HG02852 (cell line): ENCODE results near the gene MMP27.
A peak's percentile ranks its signal among the peaks of the same experiment; 100 is the strongest.
"Not testable (repeated sequence)": the region's sequence is repeated elsewhere in the genome, so short reads cannot be mapped to it uniquely, and the experiment has no call there.

Experiments used
- ATAC-seq: cut with Tn5 transposase; IDR thresholded peaks from one replicate; pipeline ENCODE4 v1.9.1; 2021; ENCODE audit warnings: mild to moderate bottlenecking, moderate library complexity; ENCODE audit not compliant: unreplicated experiment

MMP27 gene, protein sequence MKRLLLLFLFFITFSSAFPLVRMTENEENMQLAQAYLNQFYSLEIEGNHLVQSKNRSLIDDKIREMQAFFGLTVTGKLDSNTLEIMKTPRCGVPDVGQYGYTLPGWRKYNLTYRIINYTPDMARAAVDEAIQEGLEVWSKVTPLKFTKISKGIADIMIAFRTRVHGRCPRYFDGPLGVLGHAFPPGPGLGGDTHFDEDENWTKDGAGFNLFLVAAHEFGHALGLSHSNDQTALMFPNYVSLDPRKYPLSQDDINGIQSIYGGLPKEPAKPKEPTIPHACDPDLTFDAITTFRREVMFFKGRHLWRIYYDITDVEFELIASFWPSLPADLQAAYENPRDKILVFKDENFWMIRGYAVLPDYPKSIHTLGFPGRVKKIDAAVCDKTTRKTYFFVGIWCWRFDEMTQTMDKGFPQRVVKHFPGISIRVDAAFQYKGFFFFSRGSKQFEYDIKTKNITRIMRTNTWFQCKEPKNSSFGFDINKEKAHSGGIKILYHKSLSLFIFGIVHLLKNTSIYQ

DNA sequence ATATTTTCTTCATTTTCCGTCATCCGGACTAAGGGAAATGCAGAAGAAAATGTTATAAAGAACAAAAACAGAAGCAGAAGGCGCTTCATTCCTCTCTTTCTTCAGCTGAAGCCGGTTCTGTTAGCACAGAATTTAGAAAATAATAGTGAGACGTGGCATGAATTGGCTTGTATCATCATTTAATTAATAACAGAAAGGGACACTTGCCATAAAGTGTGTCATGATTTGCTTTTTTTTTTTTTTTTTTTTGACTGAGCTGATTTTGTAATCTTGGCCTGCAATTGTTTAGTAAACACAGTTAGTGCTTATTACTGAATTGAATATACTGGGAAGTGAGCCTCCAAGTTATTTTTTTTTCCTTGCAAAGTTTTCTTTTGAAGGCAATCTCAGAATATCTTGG is at the start of gene MMP27:
MMP27 (minus strand) TSS at position 144 of the 400 bp plus-strand sequence; CDS start at position 89, 55 bp downstream.
- ATAC-seq: no peak

DNA sequence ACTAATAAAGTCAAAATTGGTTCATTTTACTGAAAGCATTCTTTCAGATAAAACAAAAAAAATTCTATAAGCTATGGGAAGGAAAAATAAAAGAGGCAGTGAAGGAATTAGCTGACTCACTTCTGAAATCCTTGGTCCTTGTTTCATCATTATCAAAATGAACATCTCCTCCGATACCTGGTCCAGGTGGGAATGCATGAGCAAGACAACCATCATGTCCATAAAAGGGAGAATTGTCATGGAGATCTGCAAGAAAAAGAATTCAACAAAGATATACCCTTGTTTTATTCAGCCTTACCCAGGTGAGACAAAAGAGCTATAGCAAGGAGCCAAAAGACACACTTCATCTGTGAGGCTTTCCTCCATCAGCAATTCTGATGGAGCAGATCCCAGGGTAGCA is 47.7 kb upstream of the MMP27 start:
- ATAC-seq: no peak

DNA sequence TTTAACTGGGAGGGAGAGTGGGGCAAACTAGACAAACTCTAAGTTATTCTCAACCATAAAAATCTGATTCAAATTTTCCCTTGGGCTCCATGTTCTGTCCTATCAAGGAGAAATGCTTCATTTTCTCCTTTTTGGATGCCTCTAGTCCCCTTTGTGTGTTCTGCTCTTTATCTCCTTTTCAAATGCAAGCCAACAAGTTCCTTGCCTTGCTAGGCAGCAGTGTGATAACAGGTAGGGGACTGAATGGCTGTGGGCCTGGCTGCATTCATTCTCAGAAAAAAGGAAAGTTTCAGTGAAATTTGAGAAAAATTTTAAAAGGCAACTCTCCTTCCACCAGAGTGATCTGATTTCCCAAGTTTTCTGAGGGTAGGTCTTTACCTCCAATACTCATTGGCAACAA is 46.1 kb upstream of the MMP27 start:
- ATAC-seq: no peak

DNA sequence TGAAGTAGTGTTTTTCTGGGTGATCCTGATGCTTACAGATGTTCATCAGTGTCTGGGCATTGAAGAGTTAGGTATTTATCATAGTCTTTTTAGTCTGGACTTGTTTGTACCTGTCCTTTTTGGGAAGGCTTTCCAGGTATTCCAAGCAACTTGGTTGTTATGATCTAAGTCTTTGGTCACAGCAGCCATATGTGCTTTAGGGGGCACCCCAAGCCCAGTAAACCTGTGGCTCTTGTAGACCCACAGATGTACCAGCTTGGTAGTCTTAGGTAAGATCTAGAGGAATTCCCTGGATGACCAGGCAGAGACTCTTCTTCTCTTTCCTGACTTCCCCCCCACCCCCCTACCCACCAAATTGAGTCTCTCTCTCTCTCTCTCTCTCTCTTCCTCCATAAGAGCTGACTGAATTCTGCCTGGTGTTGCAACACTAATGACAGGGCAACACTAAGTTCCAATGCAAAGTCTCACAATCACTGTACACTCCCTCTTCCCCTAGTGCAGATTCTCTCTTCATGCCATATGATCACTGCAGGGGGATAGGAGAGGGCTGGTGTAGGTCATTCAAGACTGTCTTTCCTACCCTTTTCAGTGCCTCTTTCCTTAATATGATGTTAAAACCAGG is 43.6 kb upstream of the MMP27 start:
- no peak for ATAC-seq

DNA sequence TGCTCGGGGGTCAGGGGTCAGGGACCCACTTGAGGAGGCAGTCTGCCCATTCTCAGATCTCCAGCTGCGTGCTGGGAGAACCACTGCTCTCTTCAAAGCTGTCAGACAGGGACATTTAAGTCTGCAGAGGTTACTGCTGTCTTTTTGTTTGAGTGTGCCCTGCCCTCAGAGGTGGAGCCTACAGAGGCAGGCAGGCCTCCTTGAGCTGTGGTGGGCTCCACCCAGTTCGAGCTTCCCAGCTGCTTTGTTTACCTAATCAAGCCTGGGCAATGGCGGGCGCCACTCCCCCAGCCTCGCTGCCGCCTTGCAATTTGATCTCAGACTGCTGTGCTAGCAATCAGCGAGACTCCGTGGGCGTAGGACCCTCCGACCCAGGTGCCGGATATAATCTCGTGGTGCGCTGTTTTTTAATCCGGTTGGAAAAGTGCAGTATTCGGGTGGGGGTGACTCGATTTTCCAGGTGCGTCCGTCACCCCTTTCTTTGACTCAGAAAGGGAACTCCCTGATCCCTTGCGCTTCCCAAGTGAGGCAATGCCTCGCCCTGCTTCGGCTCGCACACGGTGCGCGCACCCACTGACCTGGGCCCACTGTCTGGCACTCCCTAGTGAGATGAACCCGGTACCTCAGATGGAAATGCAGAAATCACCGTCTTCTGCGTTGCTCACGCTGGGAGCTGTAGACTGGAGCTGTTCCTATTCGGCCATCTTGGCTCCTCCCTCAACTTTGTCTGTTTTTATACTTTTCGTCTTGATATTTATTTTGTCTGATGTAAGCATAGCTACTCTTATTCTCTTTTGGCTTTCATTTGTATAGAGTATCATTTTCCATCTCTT is 41.4 kb upstream of the MMP27 start:
- not testable (repeated sequence) for ATAC-seq

DNA sequence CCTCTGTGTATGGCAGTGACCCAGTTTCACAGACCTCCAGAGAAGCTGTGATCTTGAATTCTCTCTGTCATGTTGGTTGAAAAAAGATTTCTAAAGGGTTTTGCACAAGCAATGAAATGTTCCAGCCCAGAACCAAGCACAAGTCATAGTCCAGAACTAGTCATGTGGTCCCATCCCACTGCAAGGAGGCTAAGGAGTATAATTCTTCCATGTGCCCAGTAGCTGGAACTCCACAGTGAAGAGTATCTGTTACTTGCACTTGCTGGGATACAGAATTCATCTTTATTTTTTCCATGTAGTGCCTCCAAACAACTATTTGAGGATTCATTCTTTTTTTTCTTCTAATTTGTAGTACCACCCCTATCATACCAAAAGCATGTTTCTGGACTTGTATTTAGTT is 29.1 kb upstream of the MMP27 start:
- no peak for ATAC-seq

DNA sequence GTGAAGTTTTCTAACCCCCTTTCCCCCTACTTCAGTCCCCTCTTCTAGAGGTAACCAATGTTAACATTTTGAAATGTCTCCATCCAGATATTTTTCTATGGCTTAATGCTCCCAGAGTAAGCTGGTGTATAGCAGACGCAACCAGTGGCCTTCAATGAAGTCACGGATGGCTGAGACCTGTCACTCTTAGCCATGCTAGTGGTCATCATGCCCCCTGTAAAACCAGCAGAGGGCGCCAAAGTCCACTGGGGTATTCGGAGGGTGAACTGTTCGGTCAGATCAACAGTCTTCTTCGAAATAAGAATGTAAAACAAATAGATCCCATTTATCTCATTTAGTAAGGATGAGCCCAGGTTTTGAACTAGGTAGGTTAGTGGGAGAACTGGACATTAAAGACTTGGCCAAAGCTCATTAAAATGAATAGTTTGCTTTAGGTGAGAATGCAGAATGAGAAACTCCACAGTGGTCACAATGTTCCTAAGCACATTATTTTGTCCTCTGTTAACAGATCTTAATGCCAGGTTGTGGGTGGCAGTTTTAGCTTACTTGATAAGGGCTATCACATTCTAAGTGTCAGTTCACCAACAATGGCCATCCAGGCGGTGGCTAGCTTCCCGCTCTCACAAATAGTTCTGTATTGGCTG is 27.8 kb upstream of the MMP27 start:
- peak; percentile 87 for ATAC-seq

DNA sequence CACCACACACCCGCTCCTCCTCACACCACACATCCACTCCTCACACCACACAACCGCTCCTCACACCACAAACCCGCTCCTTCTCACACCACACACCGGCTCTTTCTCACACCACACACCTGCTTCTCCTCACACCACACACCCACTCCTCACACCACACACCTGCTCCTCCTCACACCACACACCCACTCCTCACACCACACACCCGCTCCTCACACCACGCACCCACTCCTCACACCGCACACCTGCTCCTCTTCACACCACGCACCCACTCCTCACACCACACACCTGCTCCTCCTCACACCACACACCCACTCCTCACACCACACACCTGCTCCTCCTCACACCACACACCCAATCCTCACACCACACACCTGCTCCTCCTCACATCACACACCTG is 25.4 kb upstream of the MMP27 start:
- not testable (repeated sequence) for ATAC-seq

DNA sequence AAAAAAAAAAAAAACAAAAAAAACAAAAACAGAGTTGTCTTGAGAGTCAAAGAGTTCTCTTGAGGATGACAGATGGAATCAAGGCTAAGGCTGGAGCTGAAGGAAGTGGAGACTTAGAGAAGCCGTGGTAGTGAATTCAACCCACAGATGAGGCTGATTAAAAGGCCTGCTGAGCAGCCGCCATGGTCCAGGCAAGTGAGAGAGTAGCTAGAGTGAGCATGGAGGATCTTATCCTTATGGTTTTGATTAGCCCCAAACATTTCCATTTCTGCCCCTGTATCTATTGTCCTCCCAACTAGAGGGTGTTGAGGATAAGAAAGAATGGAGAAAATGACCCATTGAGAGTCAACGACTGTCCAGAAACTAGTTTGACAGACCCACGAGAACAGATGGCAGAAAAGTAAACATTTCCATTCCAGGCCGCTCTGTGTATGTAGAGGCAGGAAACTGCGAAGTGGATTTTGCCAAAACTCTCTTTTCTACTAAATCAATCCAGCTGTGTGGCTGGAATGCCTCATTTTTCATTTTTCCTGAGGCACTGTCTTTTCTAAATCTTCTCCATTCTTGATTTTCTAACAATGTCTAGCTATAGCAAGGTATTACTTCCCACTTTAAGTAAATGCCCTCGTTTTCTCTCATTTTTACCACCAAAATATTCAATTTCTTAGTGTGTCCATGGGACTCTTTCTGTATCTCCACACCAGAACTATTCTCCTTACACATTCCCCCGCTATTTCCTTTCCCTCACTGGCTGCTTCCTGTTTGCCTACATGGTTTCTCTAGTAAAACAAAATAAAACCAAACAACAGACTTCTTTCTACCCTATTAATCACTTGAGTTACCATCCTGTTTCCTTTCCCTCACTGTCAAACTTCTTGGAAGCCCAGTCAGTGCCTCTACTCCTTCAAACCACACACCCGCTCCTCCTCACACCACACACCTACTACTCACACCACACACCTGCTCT is 24.6 kb upstream of the MMP27 start:
- no peak for ATAC-seq

DNA sequence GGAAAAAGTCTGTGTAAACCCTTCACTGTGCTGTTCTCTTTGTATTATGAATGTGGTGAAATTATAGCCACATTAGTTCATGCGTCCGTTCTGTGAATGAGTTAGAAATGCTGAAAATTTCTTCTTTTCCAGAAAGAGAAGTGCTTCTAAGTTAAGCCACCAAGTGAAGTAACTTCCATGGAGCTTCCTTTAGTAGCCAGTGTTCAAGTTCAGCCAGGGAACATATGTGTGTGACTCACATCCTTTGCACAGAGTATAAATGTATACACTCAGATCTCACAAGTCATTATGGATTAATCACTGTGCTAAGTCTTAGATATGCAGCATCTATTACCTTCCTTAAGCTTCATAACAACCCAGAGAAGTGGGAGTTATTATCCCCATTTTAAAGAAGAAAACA is 22.3 kb upstream of the MMP27 start:
- ATAC-seq: no peak

DNA sequence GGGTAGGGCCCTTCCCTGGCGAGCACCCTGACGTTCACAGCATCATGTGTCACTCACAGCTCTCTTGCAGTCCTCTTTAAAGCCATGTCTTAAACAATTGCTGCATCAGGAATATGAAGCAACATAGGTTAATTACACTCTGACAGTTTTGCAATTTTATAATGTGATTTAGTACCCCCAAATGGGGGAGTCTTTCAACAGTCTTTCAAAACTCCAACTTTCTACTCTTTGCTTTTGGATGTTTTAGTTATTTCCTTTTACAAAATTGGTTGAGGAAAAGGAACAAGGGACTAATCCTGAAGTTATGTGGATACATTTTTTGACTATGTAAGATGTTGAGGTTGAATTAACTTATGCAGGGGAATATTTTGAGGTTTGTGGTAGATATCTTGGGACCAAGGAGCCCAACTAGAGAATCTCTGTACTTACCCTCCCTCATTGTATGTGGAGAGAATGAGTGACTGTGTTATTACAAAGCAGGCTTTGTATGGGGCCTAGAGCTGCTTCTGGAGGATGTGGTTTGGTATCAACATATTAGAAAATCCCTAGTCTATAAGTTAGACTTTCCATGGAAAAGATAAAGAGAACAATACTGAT is 19.4 kb upstream of the MMP27 start, which contains the start of gene MMP8:
MMP8 (minus strand) TSS at position 51 of the 597 bp plus-strand sequence. CDS start 99 bp downstream, outside the sequence.
- ATAC-seq: no peak

DNA sequence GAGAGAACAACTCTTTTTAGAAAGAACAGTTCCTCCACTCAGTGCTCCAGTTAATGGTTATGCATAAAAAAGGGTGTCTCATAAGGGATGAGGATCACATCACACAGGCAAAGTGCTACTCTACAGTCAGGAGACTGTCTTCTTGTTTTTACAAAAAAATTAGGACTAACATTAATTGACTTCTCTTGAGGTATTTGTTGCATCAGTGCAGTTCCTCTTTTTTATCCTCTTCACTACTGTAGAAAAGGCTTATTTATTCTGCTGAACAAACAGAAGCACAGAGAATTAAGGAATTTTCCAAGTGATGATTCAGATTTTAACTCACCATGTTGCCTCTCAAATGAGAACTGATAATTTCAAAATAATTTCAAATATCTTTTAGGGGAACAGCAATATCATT is 17.3 kb upstream of the MMP27 start:
- ATAC-seq: no peak

DNA sequence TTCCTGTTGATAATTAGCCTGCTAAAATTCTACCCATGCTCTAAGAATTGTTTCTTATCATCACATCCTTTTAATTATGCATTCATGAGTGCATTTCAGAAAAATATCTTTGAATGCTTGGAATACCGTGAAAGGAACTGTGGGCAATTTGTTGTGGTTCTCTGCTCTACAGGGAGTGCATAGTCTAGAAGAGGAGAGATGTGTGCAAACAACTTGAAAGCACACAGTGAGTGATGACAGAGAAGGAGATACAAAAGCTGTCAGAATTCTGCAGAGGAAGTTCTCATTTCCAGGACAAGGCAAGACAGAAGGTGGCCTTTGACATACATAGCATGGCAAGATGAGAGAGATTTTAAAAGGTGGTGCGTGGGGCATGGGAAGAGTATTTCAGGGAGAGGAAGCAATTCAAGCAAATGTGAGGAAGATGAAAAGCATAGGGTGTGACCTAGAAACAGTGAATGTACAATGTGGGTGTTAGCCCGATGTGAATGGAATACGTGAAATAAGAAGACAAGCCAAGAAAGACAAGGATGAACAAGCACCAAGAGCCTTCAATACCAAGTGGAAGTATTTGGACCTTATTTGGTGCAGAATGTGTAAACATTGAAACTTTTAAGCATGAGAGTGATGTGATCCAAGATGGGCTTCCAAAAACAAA is 14.2 kb upstream of the MMP27 start:
- ATAC-seq: no peak

DNA sequence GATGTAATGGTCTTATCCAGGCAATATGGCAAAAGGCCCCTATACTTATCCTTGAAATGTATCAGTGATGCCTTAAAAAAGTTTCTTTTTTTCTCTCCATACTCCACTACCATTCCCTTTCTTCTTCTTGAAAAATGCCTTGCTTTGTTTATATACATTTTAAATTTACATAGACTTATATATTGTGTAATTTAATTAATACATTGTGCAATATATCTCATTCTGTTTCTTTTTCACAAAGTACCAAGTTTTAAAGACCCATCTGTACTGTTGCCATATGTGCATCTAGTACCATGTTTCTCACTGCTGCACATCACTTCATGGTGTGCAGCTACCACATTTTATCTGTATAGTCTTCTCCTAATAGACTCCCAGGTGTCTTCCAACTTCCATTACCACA is 11.7 kb upstream of the MMP27 start:
- ATAC-seq: no peak

DNA sequence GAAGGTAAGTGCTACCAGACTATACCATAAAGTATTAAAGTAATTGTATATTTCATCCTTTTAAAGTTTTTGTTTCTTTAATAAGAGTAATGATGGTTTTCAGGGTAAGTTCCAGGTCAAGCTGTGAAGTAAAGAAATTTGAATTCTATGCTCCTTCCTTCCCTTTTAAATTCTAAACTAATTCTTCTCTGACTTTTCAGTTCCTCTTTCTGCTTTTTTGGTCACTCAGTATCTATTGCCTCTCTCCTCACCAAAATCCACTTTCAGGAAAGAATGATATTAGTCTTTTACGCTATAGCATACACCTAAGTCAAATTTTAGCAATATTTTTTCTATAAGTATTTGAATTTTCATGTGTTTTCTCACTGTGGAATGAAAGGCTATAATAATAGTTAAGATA is 11.0 kb upstream of the MMP27 start:
- peak; percentile 72 for ATAC-seq

DNA sequence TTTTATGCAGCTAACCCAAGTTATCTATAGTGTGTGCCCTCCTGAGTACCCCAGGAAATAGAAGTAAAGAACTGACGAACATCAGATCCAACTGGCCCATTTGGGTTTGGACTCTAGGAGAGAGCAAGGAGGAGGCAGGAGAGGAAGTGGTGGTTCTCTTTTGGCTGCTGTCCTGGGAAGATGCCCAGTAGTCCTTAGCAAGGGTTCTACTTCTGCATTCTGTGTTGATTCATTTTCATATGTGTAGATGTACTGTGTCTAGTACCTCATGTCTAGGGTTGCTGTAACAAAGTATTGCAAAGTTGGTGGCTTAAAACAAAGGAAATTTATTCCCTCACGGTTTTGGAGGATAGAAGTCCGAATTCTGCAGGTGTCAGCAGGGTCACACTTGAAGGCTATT is 6.6 kb upstream of the MMP27 start:
- ATAC-seq: no peak

DNA sequence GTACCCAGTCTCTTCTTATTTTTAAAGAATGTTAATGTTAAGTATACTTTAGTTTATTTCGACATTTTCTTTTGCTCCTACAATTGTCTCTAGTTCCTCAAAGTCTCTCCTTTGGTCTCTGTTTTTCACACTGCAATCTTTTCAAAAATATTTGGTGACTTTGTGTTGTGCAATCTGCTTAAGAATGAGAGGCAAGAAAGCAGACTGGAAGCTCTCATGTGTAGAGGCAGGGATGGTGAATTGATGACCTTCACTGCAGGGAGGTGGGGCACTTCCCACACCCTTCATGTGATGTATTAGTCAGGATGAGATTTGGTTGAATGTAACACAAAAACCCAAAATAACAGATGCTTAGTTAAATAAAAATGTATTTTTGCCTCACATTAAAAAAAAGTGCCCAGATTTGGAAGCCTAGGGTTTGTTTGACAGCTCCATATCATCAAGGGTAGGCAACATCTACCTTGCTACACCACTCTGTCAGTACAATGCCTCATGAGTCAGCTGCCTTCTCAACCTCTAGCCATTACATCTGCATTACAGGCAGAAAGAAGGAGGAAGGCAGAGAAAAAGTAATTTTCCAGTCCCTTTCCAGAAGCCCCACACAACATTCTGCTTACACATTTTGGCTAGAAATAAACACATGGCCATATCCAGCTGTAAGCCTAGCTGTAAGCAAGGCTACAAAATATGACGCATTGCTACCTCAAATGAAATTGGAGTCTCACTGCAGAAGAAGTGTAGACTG is 3.8 kb upstream of the MMP27 start:
- ATAC-seq: no peak

DNA sequence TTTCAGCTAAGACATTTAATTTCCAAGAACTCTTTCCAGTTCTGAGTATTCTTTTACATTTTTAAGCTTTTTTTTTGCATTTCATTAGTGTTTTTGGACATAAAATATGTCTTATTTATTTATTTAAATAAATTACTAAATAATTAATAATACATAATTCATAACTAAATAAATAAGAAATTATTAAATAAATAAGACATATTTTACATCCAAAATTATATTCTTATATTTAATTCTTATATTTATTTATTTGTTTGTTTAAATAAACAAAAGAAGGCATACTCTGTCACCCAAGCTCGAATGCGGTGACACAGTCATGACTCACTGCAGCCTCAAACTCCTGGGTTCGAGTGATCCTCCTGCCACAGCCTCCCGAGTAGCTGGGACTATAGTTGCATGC is 3.1 kb upstream of the MMP27 start:
- ATAC-seq: no peak
